DOHH2 (cell line): ENCODE results near the gene CDH1.

Experiments used
- EZH2phosphoT487 ChIP-seq: fragments of 200-600 bp; sonication (generic); IDR thresholded peaks from 2 replicates; pipeline ENCODE4 v1.6.1; 2017; ENCODE audit warnings: borderline replicate concordance, mild to moderate bottlenecking, antibody characterized with exemption, low read length, moderate library complexity, mixed read lengths
- TF ChIP-seq, protein P1 (sequence below): fragments of 200-600 bp; sonication (generic); IDR thresholded peaks from one replicate; pipeline ENCODE4 v1.5.1; 2014; ENCODE audit warnings: antibody characterized with exemption, mild to moderate bottlenecking, low read depth, low read length; ENCODE audit not compliant: poor library complexity, severe bottlenecking

DNA sequence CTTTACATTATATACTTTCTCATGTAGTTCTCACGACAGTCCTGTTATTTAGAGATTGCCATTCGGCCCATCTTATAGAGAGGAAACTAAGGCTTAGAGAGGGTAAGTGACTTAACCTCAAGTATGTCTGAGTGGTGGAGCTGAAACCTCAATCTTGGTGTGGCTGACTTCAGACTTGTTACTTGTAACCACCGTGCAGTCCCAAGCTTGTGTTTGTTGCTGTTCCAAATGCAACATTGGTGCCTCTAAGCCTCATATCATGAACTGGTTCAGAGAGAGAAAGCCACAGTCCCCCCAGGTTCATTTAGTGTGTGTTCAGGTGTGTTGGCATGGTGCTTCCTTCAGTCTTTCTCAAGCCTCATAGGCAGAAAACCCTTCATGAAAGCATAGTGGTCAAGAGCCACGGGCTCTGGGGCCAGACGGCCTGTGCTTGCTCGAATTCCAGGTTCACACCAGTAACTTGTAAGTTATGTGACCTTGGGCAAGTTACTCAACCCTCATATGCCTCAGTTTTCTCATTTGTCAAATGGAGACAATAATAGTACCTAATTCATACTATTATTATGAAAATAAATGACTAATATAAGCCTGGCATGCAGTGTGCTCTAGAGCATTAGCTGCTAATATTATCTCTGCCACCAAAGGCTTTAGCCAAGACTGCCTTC, 39.9 kb downstream of the CDH1 start:
- TF ChIP-seq, protein P1, sequence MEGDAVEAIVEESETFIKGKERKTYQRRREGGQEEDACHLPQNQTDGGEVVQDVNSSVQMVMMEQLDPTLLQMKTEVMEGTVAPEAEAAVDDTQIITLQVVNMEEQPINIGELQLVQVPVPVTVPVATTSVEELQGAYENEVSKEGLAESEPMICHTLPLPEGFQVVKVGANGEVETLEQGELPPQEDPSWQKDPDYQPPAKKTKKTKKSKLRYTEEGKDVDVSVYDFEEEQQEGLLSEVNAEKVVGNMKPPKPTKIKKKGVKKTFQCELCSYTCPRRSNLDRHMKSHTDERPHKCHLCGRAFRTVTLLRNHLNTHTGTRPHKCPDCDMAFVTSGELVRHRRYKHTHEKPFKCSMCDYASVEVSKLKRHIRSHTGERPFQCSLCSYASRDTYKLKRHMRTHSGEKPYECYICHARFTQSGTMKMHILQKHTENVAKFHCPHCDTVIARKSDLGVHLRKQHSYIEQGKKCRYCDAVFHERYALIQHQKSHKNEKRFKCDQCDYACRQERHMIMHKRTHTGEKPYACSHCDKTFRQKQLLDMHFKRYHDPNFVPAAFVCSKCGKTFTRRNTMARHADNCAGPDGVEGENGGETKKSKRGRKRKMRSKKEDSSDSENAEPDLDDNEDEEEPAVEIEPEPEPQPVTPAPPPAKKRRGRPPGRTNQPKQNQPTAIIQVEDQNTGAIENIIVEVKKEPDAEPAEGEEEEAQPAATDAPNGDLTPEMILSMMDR: no peak
- TF ChIP-seq EZH2phosphoT487: no peak
